Measurements from ENCODE around the gene CUBN. TPM values are rescaled to one million over a fixed set of nuclear protein-coding genes. Genes with fewer than 3 reads are reported as not detected.

The CUBN gene
- 0.10 and 8.9 TPM in 2 replicates for total RNA-seq (2014; rRNA removed; shearing (Covaris generic); ENCODE audit: low replicate concordance)

DNA sequence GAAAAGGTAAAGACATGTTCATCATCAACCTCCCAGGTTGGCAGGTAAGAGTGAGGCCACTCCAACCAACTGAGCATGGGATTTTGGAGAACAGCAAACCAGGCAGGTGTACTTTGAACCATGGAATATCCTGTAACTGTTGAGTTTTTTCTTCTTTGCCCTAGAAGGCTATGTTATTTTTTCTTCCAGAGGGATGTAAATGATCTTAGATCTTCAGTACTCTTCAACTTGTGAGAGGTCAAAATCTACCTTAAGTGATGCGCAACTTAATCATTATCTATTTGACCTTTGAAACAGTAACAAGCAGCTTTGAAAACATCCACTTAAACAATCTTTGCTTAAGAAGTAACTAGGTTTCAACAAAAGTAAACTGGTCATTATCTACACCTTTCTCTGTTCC, at the start of gene CUBN:
Gene CUBN, minus strand, starts transcription at position 71 of the 400 bp plus-strand sequence. Its CDS starts 46 bp downstream, at position 25.
- H3K4me3 ChIP-seq = no peak within 1 kb of the TSS
- no peaks in the 10 kb centered on the region for H3K27me3 ChIP-seq
- no peak for DNase-seq
- H3K9me3 ChIP-seq = no peaks in the 10 kb centered on the region
- H3K36me3 ChIP-seq = no peaks in the 10 kb centered on the region

DNA sequence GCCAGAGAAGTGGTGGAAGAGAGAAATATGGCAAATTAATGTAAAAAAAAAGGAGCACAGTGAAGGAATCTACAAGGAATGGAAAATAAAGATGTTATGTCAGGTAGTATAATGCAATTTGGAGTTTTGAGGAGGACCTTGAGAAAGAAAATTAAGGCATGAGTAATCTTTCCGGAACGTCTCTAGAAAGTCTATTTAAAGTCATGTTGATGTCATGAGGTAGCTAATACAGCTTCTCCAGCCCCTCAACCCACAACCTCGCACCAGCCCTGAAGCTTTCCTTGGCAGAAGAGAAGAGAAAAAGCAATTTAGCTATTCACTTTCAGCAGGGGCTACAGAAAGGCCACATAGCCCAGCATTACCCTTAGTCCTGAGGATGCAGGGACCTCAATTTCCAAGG, 49.4 kb upstream of the CUBN start:
- Histone ChIP-seq H3K27me3 (no peaks in the 10 kb centered on the region), H3K36me3 (no peaks in the 10 kb centered on the region), H3K4me3 (no peak overlapping the region), H3K9me3 (no peaks in the 10 kb centered on the region)
- DNase-seq = no peak

DNA sequence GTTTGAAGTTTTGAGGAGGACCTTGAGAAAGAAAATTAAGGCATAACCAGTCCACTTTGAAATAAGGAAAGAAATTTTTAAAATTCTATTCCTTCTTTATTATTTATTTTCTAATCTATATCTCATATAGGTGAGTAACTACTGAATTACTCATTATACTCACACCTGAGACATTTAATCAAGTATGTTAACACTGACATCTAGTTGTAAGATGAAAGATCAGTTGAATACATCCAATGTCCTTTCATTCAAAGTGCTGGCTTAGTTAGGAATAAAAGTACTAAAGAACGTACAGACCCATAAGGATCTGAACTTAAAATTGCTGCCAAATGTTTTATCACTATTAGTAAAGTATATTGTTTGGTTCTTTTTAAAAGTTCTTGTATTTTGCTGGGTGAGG, 48.4 kb upstream of the CUBN start:
- Histone ChIP-seq H3K9me3 (no peaks in the 10 kb centered on the region), H3K36me3 (no peaks in the 10 kb centered on the region), H3K4me3 (no peak overlapping the region), H3K27me3 (no peaks in the 10 kb centered on the region)
- no peak for DNase-seq

DNA sequence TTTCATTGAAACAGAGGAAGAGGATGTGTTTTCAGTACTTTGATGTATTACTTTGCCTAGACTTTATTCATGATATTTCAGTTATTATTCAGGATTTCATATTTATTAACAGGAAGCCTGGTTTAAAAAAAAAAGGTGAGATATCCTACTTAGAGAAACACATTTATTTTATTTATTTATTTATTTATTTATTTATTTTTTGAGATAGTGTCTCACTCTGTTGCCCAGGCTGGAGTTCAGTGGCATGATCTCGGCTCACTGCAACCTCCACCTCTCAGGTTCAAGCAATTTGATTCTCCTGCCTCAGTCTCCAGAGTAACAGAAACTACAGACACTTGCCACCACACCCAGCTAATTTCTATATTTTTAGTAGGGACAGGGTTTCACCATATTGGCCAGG, 47.4 kb upstream of the CUBN start:
- Histone ChIP-seq H3K9me3 (no peaks in the 10 kb centered on the region), H3K36me3 (no peaks in the 10 kb centered on the region), H3K27me3 (no peaks in the 10 kb centered on the region), H3K4me3 (no peak overlapping the region)
- no peak for DNase-seq

DNA sequence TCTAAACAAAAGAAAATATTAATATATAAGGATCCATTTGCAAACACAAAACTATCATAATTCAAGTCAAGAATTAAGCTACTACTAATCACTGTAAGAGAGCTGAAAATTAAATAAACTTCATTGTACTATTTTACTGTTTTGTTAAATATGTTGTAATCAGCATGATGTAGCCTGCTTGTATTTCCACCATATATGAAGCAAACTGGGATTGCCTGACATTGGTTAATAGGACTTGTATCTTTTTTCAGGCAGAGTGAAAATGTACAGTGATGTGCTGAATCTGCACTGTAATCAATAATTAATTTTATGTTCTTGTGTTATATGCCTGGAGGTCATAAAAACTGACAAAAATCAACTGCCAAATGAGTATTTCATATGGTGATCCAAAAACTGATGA, 46.5 kb upstream of the CUBN start:
- H3K36me3 ChIP-seq = no peaks in the 10 kb centered on the region
- H3K27me3 ChIP-seq = no peaks in the 10 kb centered on the region
- H3K4me3 ChIP-seq = no peak overlapping the region
- no peaks in the 10 kb centered on the region for H3K9me3 ChIP-seq
- DNase-seq = no peak

DNA sequence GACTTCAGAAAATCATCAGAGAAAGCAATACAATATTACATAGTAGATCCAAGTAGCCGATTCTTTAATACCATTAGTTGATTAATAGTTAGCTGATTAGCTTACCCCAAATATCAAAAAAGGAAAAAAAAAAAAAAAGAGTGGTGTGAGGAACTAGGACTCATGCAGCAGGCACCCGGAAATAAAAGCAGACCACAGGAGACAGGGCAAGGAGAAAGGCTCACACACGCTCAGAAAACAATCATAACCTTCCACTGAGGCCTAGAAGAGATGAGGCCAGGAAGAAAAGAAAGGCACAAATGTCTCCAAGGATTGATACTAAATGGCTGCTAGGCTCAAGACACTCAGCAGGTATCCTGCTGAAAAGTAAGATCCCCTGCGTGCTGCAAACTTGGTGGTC, 45.9 kb upstream of the CUBN start:
- H3K4me3 ChIP-seq = peak overlapping the region; percentile 24
- H3K36me3 ChIP-seq = no peaks in the 10 kb centered on the region
- H3K27me3 ChIP-seq = no peaks in the 10 kb centered on the region
- H3K9me3 ChIP-seq = no peaks in the 10 kb centered on the region
- DNase-seq = peak; percentile 52

DNA sequence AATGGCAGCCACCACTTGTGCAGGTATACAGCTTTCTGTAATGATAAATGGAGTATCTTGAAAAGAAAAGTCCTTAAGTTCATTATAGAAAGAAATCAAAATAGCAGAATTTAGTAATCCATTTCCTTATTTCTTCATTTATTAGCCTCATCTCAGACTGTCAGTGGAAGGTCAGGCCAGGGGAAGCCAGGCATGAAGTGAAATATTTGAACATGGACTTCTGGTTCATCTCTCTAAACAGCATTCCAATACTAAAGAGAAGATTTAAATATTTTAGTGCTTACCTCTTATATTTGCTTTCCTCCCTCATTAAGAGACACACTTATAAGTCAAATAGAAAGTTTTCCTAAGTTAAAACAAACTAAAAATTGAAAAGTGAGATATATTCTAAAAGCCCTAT, 45.0 kb upstream of the CUBN start:
- no peaks in the 10 kb centered on the region for H3K36me3 ChIP-seq
- no peaks in the 10 kb centered on the region for H3K9me3 ChIP-seq
- H3K27me3 ChIP-seq = no peaks in the 10 kb centered on the region
- DNase-seq = no peak
- H3K4me3 ChIP-seq = no peak overlapping the region

DNA sequence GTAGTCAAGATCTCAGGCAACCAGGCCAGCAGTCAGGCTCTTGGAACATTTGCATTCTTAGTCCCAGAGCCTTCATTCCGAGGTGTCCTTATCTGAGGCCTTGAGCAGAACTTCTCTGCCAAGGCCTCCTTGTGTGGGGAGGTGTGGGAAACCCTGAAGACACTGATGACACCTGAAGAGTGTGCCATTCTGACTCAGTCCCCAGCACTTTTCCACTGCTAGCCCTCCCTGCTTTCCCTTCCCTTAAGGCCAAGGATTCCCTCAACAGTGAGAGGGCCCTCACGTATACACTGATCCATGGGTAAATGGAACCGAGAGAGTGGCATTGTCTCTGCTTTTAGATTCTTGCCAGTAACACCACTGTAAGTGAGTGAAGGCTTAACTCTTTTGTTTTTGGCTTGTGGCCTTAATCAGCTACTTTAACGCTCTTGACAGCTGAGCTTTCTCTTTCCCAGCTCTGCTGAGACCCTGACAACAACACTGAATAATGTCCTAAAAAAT, 41.6 kb upstream of the CUBN start:
- Histone ChIP-seq H3K27me3 (no peaks in the 10 kb centered on the region), H3K9me3 (no peaks in the 10 kb centered on the region), H3K36me3 (no peaks in the 10 kb centered on the region), H3K4me3 (no peak overlapping the region)
- no peak for DNase-seq

DNA sequence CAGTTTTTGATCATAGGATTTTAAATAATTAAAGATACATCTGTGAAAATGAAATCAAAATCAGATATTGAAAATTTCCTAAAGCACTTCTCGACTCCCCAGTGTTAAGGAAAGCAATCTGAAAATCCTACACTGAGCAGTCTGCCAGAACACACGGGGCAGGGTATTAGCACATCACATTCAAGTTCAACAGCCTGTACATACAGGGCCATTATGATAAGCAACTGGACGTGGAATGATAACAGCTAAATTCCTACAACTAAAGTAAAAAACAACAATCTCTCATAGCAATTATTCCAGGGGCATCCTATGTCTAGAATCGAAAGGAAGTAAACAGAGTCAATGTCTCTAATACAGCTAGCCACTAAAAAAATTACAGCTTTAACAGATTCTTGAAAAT, 40.2 kb upstream of the CUBN start:
- no peaks in the 10 kb centered on the region for H3K27me3 ChIP-seq
- no peak for DNase-seq

DNA sequence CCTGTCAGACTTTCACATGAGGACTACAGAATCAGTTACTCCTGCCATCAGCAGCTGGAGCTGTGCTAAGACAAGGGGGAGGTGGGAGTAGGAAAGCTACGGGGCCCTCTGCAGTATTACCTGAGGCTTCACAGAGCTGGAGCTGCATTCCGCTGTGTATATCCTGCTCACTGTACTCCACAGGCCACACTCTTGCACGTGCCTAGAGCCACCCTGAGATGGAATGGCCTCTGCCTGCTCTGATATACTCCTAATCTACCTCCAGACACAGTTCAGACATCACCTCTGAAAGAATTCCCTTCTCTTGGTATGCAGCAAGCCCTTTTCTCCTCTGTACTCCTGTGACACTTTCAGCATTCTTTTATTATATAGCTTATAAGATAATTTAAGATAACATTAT, 37.1 kb upstream of the CUBN start:
- Histone ChIP-seq H3K36me3 (no peaks in the 10 kb centered on the region), H3K4me3 (no peak overlapping the region), H3K9me3 (no peaks in the 10 kb centered on the region), H3K27me3 (no peaks in the 10 kb centered on the region)
- DNase-seq = no peak

More for the DNA sequence above, 40.2 kb upstream of the CUBN start:
- Histone ChIP-seq H3K36me3 (no peaks in the 10 kb centered on the region), H3K4me3 (no peak overlapping the region), H3K9me3 (no peaks in the 10 kb centered on the region)

DNA sequence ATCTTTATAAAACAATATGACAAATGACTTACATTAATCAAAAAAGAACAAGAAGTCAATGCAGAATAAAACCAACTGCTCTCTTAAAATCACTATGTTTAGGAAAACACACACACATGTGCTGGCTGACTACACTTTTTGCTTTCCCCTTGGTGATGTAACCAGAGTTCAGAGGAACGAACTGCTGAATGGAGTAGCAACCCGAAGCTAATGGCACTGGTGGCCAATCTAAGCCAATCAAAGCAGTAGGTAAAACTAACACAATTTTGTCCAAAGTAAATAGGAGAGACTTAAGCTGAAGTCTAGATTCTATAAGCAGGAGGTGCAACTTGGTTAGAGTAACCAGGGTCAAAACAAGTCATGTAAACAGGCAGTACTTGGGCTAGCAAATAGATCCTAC, 33.2 kb upstream of the CUBN start:
- no peaks in the 10 kb centered on the region for H3K36me3 ChIP-seq
- no peaks in the 10 kb centered on the region for H3K9me3 ChIP-seq
- DNase-seq = no peak
- no peaks in the 10 kb centered on the region for H3K27me3 ChIP-seq
- H3K4me3 ChIP-seq = no peak overlapping the region

DNA sequence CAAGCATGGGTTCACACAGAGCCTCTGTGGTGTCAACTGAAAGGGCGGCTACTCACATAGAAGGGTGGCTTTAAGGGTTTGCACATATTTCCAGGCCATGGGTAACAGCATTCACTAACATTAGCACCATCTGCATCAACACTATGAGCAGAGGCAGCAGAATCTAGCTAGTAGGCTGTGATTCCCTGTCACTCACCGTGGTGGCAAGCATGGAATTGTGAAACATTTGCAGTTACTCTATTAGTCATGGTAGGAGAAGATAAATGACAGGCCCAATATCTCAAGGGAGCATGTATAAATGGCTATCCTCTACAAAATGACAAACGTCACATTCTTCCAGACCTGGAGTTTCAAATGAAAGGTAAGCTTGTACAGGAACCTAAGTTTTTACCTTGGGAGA, 32.2 kb upstream of the CUBN start:
- Histone ChIP-seq H3K36me3 (no peaks in the 10 kb centered on the region), H3K4me3 (no peak overlapping the region), H3K27me3 (no peaks in the 10 kb centered on the region), H3K9me3 (no peaks in the 10 kb centered on the region)
- DNase-seq = no peak

DNA sequence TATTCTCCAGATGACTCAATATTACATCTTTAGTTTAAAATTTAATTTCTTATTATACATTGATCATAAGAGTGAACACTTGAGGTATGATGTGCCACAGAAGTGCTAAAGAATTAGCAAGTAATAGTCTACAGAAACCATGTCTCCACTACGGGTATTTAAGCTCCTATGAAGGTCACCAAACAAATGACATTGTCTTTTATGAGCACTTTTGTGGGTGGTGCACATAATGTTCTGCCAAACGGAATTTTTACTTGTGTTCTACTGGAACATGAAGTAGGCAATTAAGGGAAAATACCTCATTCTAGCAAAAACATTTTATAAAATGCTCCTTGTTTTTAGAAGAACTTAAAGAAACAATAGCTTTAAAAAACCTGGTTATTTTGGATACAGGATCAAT, 27.4 kb upstream of the CUBN start:
- Histone ChIP-seq H3K9me3 (no peaks in the 10 kb centered on the region), H3K4me3 (no peak overlapping the region), H3K36me3 (no peaks in the 10 kb centered on the region), H3K27me3 (no peaks in the 10 kb centered on the region)
- DNase-seq = no peak

DNA sequence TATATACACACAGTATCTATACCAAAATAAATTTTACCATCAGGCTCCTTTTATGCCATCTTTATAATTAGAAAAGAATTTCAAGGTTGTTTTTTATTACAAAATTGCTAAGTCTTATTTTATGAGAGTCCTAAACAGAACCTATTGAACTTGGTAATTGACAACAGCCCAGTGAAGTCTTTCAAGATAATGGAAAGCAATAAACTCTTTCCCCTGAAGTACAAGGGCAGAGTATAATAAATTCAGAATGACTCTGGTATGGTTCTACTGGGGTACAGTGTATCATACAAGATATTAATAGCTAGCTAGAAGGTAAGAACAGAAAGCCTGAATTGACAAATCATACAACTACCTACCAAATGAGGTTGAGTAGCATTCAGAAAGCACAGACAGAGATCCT, 26.2 kb upstream of the CUBN start:
- Histone ChIP-seq H3K27me3 (no peaks in the 10 kb centered on the region), H3K4me3 (no peak overlapping the region)

DNA sequence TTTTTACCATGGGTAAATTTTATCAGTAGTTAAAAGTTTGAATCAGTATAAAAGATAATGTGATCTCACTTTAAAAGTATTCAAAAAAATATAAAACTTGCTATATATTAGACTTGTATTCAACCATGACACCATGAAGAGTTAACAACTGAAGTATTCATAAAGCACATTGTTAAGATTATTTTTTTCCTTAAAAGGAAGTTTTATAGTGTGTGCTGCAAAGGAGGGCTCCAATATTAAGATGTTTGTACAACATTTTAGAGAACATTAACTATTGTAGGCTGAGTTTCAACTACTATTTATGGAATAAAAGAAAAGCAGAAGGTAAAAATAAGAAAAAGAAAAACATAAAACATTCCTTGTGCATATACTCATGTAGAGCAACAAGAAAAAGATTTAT, 24.5 kb upstream of the CUBN start:
- DNase-seq = no peak
- Histone ChIP-seq H3K36me3 (no peaks in the 10 kb centered on the region), H3K9me3 (no peaks in the 10 kb centered on the region), H3K27me3 (no peaks in the 10 kb centered on the region), H3K4me3 (no peak overlapping the region)

More for the DNA sequence above, 26.2 kb upstream of the CUBN start:
- no peak for DNase-seq
- H3K9me3 ChIP-seq = no peaks in the 10 kb centered on the region
- no peaks in the 10 kb centered on the region for H3K36me3 ChIP-seq

DNA sequence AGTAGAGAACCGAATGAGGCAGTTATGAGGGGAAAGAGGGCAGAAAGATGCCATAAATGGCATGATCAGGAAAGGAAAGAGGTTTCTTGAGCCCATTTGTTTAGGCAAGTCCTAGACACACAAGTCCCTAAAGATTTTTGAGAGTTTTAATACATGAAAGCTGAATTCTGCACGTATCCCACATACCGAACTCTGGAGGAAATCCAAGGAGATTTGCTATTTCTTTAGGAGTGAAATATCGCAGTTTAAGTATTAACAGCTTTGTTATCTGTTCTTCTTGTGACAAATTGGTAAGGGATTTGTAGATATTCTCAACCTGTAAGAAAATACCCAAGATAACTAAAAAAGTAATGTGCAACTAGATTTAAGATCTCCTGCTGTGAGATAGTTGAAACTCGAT, 23.7 kb upstream of the CUBN start:
- Histone ChIP-seq H3K27me3 (no peaks in the 10 kb centered on the region), H3K4me3 (no peak overlapping the region), H3K9me3 (no peaks in the 10 kb centered on the region), H3K36me3 (no peaks in the 10 kb centered on the region)
- no peak for DNase-seq

DNA sequence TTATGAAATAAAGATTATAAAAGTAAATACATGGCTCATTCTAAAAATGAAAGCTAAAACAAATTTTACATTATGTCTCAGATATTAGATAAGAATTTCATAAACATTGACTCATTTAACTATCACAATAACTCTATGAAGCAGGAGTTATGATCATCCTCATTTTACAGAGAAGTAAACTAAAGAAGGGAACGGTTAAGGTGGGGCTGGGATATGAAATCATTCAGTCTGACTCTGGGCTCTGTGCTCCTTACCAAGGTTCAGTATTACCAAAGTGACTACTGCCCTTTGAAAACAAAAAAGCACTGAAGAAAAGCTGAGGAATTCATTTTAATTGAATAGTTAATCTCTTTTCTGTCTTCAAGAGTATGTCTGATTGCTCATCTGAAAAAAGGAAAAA, 22.1 kb upstream of the CUBN start:
- no peak for DNase-seq
- Histone ChIP-seq H3K27me3 (no peaks in the 10 kb centered on the region), H3K36me3 (no peaks in the 10 kb centered on the region), H3K4me3 (no peak overlapping the region), H3K9me3 (no peaks in the 10 kb centered on the region)

DNA sequence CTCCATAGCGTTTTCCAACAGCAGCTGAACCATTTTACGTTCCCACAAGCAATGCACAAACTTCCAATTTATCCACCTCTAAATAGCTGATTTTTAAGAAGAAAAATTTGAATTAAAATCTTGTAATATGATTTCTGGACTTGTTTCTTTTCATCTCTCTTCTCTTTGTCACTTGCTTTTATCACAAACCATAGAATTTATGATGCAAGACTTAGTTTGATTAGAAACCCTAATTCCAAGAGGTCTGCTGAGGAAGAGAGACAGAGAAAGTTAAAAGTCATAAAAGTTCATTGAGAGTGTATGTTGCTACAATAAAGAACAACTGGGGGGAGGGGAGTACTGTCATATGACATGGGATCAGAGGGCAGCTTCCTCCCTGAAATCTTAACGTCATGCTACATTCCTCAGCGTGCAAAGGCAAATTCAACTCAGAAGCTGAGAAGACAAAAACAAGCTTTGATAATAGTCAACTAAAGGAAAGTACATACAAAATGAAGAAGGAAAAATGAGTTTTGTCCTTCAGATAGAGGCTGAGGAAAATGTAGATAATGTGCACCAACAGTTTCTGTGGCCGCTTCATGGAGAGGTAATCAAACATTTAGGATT, 18.4 kb upstream of the CUBN start:
- Histone ChIP-seq H3K4me3 (no peak overlapping the region), H3K36me3 (no peaks in the 10 kb centered on the region), H3K9me3 (no peaks in the 10 kb centered on the region), H3K27me3 (no peaks in the 10 kb centered on the region)
- no peak for DNase-seq

DNA sequence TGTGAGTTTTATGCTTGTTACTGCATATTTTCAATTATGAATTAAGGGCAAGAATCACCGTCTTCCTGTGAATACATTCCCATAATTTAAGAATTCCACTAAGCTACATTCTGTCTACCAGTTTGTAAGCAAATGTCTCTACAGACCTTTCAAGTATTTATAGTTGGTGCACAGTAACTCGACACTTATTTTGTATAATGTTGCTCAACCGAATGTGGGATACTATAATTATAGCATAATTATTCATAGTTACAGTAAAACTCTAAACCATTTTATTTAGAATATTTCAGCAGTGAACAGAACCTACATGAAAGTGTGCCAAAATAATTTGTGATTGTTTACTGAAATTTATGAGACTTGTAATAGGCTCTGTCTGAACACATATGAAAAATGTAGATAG, 17.3 kb upstream of the CUBN start:
- no peak overlapping the region for H3K4me3 ChIP-seq
- no peaks in the 10 kb centered on the region for H3K36me3 ChIP-seq
- no peaks in the 10 kb centered on the region for H3K27me3 ChIP-seq
- H3K9me3 ChIP-seq = no peaks in the 10 kb centered on the region
- DNase-seq = no peak

Measured in MG63 (cell line).